Activated naive CD4-positive, alpha-beta T cell treated with anti-CD3 and anti-CD28 coated beads, Interleukin-2, amount 10 ng/mL, durations not matched to agents 7 days and 5 days (primary cell): ENCODE measurements around the gene METTL23.
"Not testable (repeated sequence)": the region's sequence is repeated elsewhere in the genome, so short reads cannot be mapped to it uniquely, and the experiment has no call there.

Experiments used
- CTCF ChIA-PET: fragments of 350-600 bp; sonication (Branson Sonifier 250); formaldehyde crosslinking; loops from one replicate; lab custom pipeline; 2021; ENCODE audit warnings: antibody characterized with exemption; lab: Charles Lee
- DNase-seq: peaks from one replicate; pipeline ENCODE4 v3.0.0-alpha.2; 2020
- H3K27ac Mint-ChIP-seq: one replicate; pipeline ENCODE4 v1.8.0; 2021; ENCODE audit warnings: mild to moderate bottlenecking, moderate library complexity, mixed read lengths
- H3K27me3 Mint-ChIP-seq: one replicate; pipeline ENCODE4 v1.8.0; 2021; ENCODE audit warnings: mild to moderate bottlenecking, mixed read lengths
- H3K36me3 Mint-ChIP-seq: one replicate; pipeline ENCODE4 v1.8.0; 2021; ENCODE audit warnings: mixed read lengths
- H3K4me1 Mint-ChIP-seq: one replicate; pipeline ENCODE4 v1.8.0; 2021; ENCODE audit warnings: mixed read lengths
- H3K4me3 Mint-ChIP-seq: one replicate; pipeline ENCODE4 v1.8.0; 2021; ENCODE audit warnings: mild to moderate bottlenecking, moderate library complexity, mixed read lengths
- H3K9me3 Mint-ChIP-seq: one replicate; pipeline ENCODE4 v1.8.0; 2021; ENCODE audit warnings: mixed read lengths

Gene METTL23

DNA sequence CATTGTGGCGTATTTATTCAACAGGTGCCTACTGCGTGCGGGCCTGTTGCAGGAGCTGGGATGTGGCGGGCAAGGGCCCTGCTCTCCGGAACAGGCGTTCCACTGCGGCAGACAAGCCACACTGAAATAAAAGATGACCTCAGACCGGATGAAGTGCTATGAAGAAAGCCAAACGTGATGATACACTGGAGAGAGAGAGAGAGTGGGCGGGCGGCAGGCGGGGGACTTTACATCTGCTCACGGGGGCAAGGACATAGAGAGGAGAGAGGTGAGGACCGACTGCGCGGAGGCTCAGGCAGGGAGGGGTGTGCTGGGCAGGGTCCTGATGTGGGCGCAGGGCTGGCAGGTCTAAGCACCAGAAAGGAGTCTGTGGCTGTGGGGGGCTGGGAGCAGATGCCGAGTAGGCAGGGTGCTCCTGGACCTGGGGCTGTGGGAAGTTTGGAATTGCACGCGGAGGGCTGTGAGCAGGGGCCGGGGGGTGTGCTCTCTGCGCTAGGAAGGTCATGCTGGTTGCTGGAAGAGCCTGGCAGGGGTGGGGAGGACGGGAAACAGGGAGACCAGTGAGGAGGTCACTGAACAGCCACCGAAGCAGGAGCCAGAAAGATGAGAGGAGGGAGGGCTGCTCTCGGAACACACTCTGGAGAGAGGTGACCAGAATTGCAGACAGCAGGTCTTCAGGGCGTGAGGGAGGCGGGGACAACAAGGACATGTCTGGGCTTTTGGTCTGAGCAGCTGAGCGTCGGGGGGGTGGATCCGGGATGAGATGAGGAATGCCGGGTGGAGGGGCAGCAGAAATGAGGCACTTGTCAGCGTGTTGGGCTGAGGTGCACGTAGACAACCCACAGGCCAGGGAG lies 25.8 kb upstream of the METTL23 start:
- CTCF ChIA-PET, result interaction anchor here (0.6 kb wide), 1 partner anchor 14 kb away, joined by 3 read pairs; no protein-coding TSS in a partner anchor
- no peak overlapping the region for H3K4me3 Mint-ChIP-seq
- no peaks in the 10 kb centered on the region for H3K9me3 Mint-ChIP-seq
- peaks cover 32% of the 10 kb centered on the region for H3K27me3 Mint-ChIP-seq
- H3K27ac Mint-ChIP-seq, result no peak overlapping the region
- no peak for DNase-seq
- H3K4me1 Mint-ChIP-seq, result peaks cover 17% of the 10 kb centered on the region
- peaks cover 2% of the 10 kb centered on the region for H3K36me3 Mint-ChIP-seq

DNA sequence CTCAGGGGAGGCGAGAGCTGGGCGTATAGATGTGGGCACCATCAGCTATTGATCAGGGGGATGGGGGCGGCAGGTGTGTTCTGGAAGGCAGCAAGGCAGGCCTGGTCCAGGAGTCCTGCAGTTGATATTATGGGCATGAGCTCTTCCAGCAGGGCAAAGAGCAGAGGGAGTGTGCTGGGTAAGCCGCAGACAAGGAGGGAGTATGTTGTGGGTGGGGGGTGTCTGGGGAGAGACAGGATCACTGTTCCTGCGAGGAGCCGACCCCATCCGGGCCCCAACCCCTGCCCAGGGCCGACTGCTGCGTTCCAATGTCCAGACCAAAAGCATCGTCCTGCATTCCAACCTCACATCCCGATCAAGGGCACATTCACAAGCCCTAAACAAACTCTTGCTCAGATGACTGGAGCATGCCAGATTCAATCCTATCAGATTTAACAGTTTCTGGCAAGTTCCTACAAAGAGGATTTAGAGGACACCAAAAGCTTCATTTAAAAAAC lies 25.1 kb upstream of the METTL23 start:
- H3K27ac Mint-ChIP-seq, result no peak overlapping the region

DNA sequence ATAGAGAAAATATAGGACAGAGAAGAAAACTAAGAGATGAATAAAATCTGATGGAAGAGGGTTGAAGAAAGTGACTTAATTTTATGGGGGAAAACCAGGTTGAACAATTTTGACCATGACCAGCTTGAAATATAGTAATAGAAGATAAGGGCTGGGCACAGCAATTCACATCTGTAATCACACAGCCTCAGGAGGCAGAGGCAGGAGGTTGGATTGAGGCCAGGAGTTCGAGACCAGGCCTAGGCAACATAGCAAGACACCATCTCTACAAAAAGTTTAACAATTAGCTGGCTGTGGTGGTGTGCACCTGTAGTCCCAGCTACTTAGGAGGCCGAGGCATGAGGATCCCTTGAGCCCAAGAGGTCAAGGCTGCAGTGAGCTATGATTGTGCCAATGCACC lies 24.6 kb upstream of the METTL23 start:
- DNase-seq, result no peak
- peaks cover 26% of the 10 kb centered on the region for H3K27me3 Mint-ChIP-seq
- CTCF ChIA-PET, result no interaction called here
- H3K36me3 Mint-ChIP-seq, result no peaks in the 10 kb centered on the region
- H3K4me1 Mint-ChIP-seq, result peaks cover 5% of the 10 kb centered on the region
- H3K9me3 Mint-ChIP-seq, result no peaks in the 10 kb centered on the region
- H3K27ac Mint-ChIP-seq, result no peak overlapping the region
- no peak overlapping the region for H3K4me3 Mint-ChIP-seq

More for the DNA sequence above, 25.1 kb upstream of the METTL23 start:
- no peak overlapping the region for H3K4me3 Mint-ChIP-seq
- H3K4me1 Mint-ChIP-seq, result peaks cover 11% of the 10 kb centered on the region
- H3K27me3 Mint-ChIP-seq, result peaks cover 32% of the 10 kb centered on the region
- H3K36me3 Mint-ChIP-seq, result peaks cover 1% of the 10 kb centered on the region
- CTCF ChIA-PET, result interaction anchor here (0.6 kb wide), 1 partner anchor 13 kb away, joined by 3 read pairs; no protein-coding TSS in a partner anchor
- no peaks in the 10 kb centered on the region for H3K9me3 Mint-ChIP-seq
- DNase-seq, result no peak

DNA sequence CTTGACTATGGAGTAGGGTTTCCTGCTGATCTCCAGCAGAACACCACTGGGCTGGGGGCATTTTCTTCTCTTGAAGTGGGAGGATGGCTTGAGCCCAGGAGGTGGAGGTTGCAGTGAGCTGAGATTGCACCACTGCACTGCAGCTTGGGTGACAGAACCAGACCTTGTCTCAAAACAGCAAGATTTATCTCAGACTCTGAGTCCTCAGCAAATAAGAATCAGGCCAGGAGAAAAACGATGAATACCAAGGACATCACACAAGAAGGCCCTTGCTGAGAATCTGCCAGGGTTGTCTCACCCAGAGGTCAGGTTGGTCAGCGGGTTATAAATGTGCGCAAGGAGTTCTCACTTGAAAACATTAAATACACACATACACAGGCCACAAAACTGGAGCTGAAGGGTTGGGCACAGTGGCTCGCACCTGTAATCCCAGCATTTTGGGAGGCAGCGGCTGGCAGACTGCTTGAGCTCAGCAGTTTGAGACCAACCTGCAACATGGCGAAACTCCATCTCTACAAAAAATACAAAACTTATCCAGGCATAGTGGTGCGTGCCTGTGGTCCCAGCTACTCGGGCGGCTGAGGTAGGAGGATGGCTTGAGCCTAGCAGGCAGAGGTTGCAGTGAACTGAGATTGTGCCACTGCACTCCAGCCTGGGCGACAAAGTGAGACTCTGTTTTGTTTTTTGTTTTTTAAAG lies 23.6 kb upstream of the METTL23 start:
- H3K27me3 Mint-ChIP-seq, result peaks cover 25% of the 10 kb centered on the region
- no peak overlapping the region for H3K4me3 Mint-ChIP-seq
- no peaks in the 10 kb centered on the region for H3K9me3 Mint-ChIP-seq
- no peak overlapping the region for H3K27ac Mint-ChIP-seq
- no peaks in the 10 kb centered on the region for H3K36me3 Mint-ChIP-seq
- CTCF ChIA-PET, result interaction anchor here (0.9 to 1.9 kb wide), 2 partner anchors 10 to 26 kb away, joined by 3 to 9 read pairs; no protein-coding TSS in a partner anchor
- DNase-seq, result no peak
- H3K4me1 Mint-ChIP-seq, result peaks cover 5% of the 10 kb centered on the region

DNA sequence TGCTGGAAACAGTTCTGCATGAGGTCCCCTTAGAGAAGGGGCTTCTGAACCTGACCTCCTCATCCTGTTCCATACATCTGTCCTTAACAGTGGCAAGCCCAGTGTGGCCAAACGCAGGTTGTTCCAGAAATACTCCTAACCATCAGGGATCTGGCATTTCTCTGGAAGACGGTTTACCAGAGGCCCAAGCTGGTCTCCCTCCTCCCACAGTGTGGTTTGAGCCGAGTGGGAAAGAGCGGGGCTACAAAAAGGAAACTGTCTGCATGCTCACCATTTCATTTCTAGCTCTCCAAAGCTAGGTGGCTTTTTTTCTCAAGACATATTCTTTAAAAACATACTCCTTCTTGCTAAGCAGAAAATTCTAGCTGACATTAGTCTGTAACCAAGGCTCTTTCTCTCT lies 21.8 kb upstream of the METTL23 start:
- Mint-ChIP-seq H3K4me3 (no peak overlapping the region), H3K27me3 (peaks cover 30% of the 10 kb centered on the region), H3K36me3 (no peaks in the 10 kb centered on the region), H3K27ac (no peak overlapping the region), H3K4me1 (peaks cover 6% of the 10 kb centered on the region), H3K9me3 (no peaks in the 10 kb centered on the region)
- DNase-seq, result no peak
- CTCF ChIA-PET, result interaction anchor here (1.3 kb wide), 1 partner anchor 11 kb away, joined by 4 read pairs; no protein-coding TSS in a partner anchor

DNA sequence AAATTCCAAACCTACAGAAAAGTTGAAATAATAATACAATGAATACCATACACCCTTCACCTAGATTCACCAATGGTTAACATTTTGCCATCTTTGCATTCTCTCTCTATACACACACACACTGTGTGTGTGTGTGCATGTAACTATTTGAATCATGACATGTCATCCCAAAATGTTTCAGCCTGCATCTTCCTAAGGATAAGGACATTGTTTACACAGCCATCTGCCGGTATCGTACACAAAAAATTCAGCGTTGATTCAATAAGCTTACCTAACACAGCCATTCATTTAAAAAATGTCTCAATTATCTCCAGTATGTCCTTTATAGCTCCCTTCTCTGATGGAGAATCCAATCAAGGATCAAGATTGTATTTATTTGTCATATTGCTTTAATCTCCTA lies 19.8 kb upstream of the METTL23 start:
- Mint-ChIP-seq H3K27ac (no peak overlapping the region), H3K9me3 (no peaks in the 10 kb centered on the region), H3K27me3 (peaks cover 32% of the 10 kb centered on the region), H3K4me3 (no peak overlapping the region), H3K4me1 (peaks cover 15% of the 10 kb centered on the region), H3K36me3 (peaks cover 4% of the 10 kb centered on the region)
- CTCF ChIA-PET, result interaction anchor here (0.6 kb wide), 1 partner anchor 182 kb away, joined by 4 read pairs; no protein-coding TSS in a partner anchor
- DNase-seq, result no peak

DNA sequence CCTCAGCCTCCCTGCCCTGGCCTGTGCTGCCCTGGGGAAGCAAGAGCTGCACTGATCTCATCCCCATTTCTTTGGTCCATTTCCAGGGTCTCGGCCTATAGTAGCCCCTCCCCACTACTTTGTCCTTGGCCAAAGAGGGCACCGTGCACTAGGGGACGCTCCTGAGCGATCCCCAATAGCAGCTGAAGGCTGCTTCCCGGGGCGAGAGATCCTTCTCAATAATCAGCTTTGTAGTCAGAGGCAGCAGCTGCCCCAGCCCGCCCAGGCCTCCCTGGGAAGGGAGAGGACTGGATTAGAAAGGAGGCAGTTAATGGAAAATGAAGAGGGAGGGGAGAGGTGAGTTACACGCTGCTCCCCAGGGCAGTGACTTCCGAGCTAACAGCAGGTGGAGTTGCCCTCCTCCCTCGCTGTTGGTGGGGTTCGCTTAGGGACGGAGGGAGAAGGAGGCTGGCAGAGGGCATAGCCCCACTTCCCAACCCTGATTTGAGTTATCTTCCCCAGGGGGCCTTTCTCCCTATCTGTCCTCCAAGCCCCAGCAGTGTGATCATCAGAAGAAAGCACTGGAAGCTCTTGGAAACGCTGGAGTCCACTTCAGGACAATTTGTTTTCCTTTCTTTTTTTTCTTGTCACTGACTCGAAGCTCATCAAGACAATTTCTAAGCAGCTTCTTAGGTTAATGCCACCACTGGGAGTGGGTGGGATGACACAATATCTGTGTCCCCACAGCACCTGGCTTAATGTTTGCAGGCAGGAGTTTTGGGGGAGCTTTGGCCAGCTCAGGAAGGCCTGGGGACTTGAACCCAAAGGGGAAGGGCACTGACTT lies 18.4 kb upstream of the METTL23 start:
- Mint-ChIP-seq H3K27ac (no peak overlapping the region), H3K4me3 (no peak overlapping the region), H3K9me3 (no peaks in the 10 kb centered on the region), H3K36me3 (peaks cover 7% of the 10 kb centered on the region), H3K27me3 (peaks cover 32% of the 10 kb centered on the region), H3K4me1 (peaks cover 18% of the 10 kb centered on the region)
- CTCF ChIA-PET, result interaction anchor here (0.6 to 2.9 kb wide), 2 partner anchors 27 to 126 kb away, joined by 4 to 10 read pairs; no protein-coding TSS in a partner anchor
- DNase-seq, result no peak

DNA sequence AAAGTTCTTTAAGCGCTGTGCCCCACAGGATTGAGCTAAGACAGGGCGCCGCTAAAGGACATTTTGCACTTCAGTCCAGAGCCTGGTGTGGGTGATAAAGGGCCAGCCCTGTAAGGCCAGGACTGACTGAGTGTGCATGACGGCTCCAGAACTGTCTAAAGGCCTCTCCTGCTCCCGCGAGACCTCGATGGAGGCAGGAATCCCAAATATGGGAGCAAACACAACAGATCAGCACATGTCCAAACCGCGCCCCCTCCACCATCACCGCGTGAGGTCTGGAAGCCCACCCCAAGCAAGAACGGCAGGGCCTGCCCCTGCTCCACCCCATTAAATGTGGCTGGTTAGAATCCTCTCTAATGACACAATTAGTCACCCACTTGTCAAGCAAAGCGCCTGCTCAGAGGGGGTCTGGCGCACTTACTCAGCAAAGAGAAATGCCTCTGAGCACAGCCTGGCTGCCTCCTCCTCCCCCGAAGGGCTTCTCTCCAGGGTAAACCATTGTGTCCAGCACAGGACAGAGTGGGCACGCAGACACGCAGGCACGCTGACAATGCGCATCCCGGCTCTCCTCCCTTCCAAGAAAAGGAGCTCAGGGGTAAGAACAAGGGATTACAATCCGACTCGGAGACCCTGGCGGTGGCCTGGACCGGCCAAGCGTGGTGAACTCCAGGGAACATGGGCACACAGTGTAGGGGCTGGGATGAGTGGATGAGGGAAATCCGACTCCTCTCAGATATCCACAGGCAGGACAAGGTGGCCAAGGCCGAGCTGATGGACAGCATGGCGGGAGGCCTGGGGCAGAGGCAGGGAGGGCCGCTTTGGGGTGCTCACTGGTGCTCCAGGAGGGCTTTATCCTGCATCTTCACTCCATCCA lies 17.3 kb upstream of the METTL23 start:
- Mint-ChIP-seq H3K27ac (no peak overlapping the region), H3K4me1 (peaks cover 29% of the 10 kb centered on the region), H3K9me3 (no peaks in the 10 kb centered on the region), H3K4me3 (peak overlapping the region; percentile 64), H3K36me3 (peaks cover 18% of the 10 kb centered on the region), H3K27me3 (peaks cover 32% of the 10 kb centered on the region)
- CTCF ChIA-PET, result interaction anchor here (0.6 to 2.9 kb wide), 3 partner anchors 10 to 127 kb away, joined by 4 to 10 read pairs (median 5); no protein-coding TSS in a partner anchor
- DNase-seq, result no peak

DNA sequence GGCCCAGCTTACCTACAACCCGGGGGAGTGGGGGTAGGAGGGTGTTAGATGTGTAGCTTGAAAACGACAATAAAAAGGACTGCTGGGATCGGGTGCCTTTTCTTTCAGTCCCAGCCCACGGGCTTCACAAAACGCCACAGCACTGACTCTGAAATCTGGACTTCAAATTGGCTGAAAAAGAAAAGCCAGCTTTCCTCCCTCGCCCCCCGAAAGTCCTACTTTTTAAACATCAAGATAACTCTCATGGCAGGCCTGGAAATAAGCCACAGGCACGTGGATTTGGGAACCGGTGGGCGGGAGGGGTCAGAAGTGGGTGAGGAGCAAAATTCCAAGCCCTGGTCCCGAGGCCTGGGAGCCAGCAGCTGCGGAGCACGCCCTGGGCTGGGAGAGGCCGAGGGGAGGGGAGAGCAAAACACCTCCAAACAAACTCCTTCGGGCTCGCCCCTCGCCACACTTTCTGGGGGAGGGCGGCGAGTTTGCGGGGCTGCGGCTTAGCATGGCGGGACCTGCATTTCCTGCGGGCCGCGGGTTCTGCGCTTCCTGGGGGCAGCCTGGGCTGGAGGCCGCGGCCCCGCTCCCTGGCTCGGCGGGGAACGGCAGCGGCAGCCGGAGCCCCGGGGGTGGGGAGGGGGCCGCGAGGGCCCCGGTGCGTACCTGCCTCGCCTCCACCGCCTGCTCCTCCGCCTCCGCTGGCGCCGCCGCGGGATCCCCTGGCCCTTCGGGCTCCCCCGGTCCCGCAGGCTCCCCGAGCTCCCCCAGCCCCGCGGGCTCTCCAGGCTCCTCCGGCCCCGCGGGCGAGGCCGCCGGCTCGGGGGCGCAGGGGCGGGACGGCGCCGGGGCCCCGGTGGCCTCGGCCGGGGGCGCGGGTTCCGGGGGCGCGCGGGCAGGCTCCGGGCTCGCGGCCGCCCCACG lies 16.4 kb upstream of the METTL23 start:
- peak; percentile 35 for DNase-seq
- H3K27ac Mint-ChIP-seq, H3K9me3 Mint-ChIP-seq: not testable (repeated sequence)
- CTCF ChIA-PET, result interaction anchor here (1.3 to 2.9 kb wide), 2 partner anchors 9 to 29 kb away, joined by 5 to 10 read pairs; no protein-coding TSS in a partner anchor
- Mint-ChIP-seq H3K27me3 (peaks cover 32% of the 10 kb centered on the region), H3K4me3 (peak overlapping the region; percentile 64), H3K4me1 (peaks cover 36% of the 10 kb centered on the region), H3K36me3 (peaks cover 24% of the 10 kb centered on the region)

DNA sequence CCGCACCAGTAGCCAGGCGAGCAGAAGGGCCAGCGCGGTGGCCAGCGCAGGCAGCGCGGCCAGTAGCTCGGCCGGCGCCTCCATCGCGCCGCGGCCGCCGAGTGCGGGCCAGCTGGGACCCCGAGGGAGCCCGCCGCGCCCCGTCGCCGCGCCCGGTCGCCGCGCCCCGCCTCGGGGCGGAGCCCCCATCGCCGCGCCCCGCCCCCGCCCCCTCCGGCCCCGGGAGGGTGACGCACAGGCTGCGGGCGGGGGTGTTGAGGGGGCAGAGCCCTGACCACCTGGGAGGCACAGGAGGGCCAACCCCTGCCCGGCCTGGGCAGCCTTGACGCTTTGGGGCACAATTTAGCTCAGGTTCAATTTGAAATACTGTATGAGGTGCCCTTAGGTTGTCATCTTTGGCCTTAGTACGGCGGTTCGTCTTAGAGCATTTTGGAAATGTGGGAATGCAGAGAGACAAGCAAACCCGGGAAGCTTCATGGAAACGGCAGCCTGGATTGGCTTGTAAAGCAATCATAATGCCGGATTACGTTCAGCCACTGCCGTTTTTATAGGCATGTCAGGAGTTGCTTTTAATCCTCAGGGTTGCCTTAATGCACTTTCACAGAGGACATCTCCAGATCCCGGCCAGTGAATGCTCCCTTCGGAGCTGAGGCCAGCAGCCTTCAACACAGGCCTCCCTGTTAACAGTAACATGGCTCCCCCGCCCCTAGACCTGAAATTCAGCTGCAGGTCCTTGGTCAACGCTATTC lies 15.6 kb upstream of the METTL23 start, which contains the start of gene MXRA7:
Gene MXRA7, minus strand, starts transcription at position 103 of the 749 bp plus-strand sequence. Its CDS starts 19 bp downstream, at position 84.
- Mint-ChIP-seq H3K4me1 (peaks cover 45% of the 10 kb centered on the region), H3K27me3 (peaks cover 32% of the 10 kb centered on the region), H3K4me3 (peak within 1 kb of the TSS; percentile 69), H3K36me3 (peaks cover 28% of the 10 kb centered on the region), H3K9me3 (no peaks in the 10 kb centered on the region), H3K27ac (no peak within 1 kb of the TSS)
- peak; percentile 72 for DNase-seq
- CTCF ChIA-PET, result interaction anchor here (1.2 kb wide), 1 partner anchor 30 kb away, joined by 3 read pairs; no protein-coding TSS in a partner anchor

DNA sequence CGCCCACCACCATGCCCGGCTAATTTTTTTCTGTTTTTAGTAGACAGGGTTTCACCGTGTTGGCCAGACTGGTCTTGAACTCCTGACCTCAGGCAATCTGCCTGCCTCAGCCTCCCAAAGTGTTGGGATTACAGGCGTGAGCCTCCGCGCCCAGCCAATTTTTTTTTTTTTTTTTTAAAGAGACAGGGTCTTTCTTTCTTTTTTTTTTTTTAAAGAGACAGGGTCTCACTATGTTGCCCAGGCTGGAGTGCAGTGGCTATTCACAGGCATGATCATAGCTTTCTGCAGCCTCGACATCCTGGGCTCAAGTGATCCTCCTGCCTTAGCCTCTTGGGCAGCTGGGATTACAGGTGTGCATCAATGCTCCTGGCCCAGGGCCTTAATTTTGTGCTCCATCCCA lies 14.3 kb upstream of the METTL23 start:
- not testable (repeated sequence) for DNase-seq, H3K4me3 Mint-ChIP-seq, H3K9me3 Mint-ChIP-seq, H3K27ac Mint-ChIP-seq
- H3K27me3 Mint-ChIP-seq, result peaks cover 32% of the 10 kb centered on the region
- CTCF ChIA-PET, result interaction anchor here (0.6 to 2.1 kb wide), 5 partner anchors 9 to 381 kb away, joined by 3 to 9 read pairs (median 4); no protein-coding TSS in a partner anchor
- H3K36me3 Mint-ChIP-seq, result peaks cover 35% of the 10 kb centered on the region
- H3K4me1 Mint-ChIP-seq, result peaks cover 55% of the 10 kb centered on the region
